C4-2B (cell line): Measurements from ENCODE around the gene TCAIM.

Source experiments
- CTCF ChIP-seq: fragments of 450-650 bp; conservative IDR thresholded peaks from 2 replicates; pipeline ENCODE4 v1.5.1; 2017; ENCODE audit warnings: mild to moderate bottlenecking
- ZFX ChIP-seq: fragments of 450-650 bp; IDR thresholded peaks from 2 replicates; pipeline ENCODE4 v1.6.1; 2017

- TF ChIP-seq CTCF (no peak), ZFX (no peak)
Observed at GRCh38 chr3:44424758-44425157, 86.2 kb downstream of the TCAIM start.
